CD8-positive, alpha-beta memory T cell (primary cell): ENCODE data around the gene CLSTN2. TPM values are rescaled to one million over a fixed set of nuclear protein-coding genes. Genes with fewer than 3 reads are reported as not detected.

ENCODE experiments used
- CTCF ChIA-PET: fragments of 350-600 bp; sonication (Branson Sonifier 250); formaldehyde crosslinking; loops from one replicate; lab custom pipeline; 2021; ENCODE audit warnings: antibody characterized with exemption; lab: Charles Lee
- POLR2A ChIA-PET: fragments of 350-600 bp; sonication (Branson Sonifier 250); formaldehyde crosslinking; loops from one replicate; lab custom pipeline; 2021; ENCODE audit warnings: antibody characterized with exemption; lab: Charles Lee
- DNase-seq, 5 donors: peaks; one replicate each; pipeline versions ENCODE4 v3.0.0 to v3.0.0-alpha.2; 2020 to 2022; ENCODE audit warnings: mixed read lengths in 1 of 5
- H3K27ac ChIP-seq: one replicate; pipeline ENCODE4 v1.7.0; 2013; ENCODE audit warnings: low read depth, mild to moderate bottlenecking, low read length, moderate library complexity
- H3K27me3 ChIP-seq: 2 replicates; pipeline ENCODE4 v1.7.0; 2013; ENCODE audit warnings: low read length, mild to moderate bottlenecking; ENCODE audit not compliant: insufficient read depth, poor library complexity, severe bottlenecking
- H3K36me3 ChIP-seq: 2 replicates; pipeline ENCODE4 v1.7.0; 2013; ENCODE audit warnings: mild to moderate bottlenecking, low read length, moderate library complexity; ENCODE audit not compliant: insufficient read depth
- H3K4me1 ChIP-seq: 2 replicates; pipeline ENCODE4 v1.7.0; 2013; ENCODE audit warnings: mild to moderate bottlenecking, low read length, moderate library complexity; ENCODE audit not compliant: insufficient read depth
- H3K4me3 ChIP-seq: 2 replicates; pipeline ENCODE4 v1.7.0; 2013; ENCODE audit warnings: mild to moderate bottlenecking, low read length
- H3K9me3 ChIP-seq: 2 replicates; pipeline ENCODE4 v1.7.0; 2013; ENCODE audit warnings: mild to moderate bottlenecking, low read length
- H3K27ac Mint-ChIP-seq, 8 donors: one replicate each; pipeline ENCODE4 v1.8.0; 2020 to 2021; ENCODE audit warnings: mixed read lengths in 8 of 8, mild to moderate bottlenecking in 6 of 8, inconsistent platforms in 3 of 8, moderate library complexity in 3 of 8
- H3K27me3 Mint-ChIP-seq, 2 donors: one replicate each; pipeline ENCODE4 v1.8.0; 2020 to 2021; ENCODE audit warnings: mixed read lengths in 2 of 2, mild to moderate bottlenecking in 1 of 2, moderate library complexity in 1 of 2
- H3K36me3 Mint-ChIP-seq, 3 donors: one replicate each; pipeline ENCODE4 v1.8.0; 2020 to 2021; ENCODE audit warnings: mixed read lengths in 3 of 3, inconsistent platforms in 1 of 3, mild to moderate bottlenecking in 1 of 3
- H3K4me1 Mint-ChIP-seq, 3 donors: one replicate each; pipeline ENCODE4 v1.8.0; 2020 to 2021; ENCODE audit warnings: mixed read lengths in 3 of 3, inconsistent platforms in 1 of 3, mild to moderate bottlenecking in 1 of 3
- H3K4me3 Mint-ChIP-seq, 7 donors: one replicate each; pipeline ENCODE4 v1.8.0; 2020 to 2021; ENCODE audit warnings: mixed read lengths in 7 of 7, mild to moderate bottlenecking in 6 of 7, moderate library complexity in 4 of 7, inconsistent platforms in 2 of 7
- H3K9me3 Mint-ChIP-seq, 5 donors: one replicate each; pipeline ENCODE4 v1.8.0; 2020 to 2022; ENCODE audit warnings: mixed read lengths in 5 of 5, mild to moderate bottlenecking in 3 of 5, moderate library complexity in 2 of 5, inconsistent platforms in 1 of 5
- polyA plus RNA-seq: library from polyadenylated mRNA; unstranded; fragments of 300-500 nt; fragmentation: Illumina TruSeq; gene quantifications from one replicate; pipeline ENCODE4 v1.2.3, GENCODE V29; 2021
- total RNA-seq, 2 experiments: library from RNA; stranded (reverse); gene quantifications; one replicate each; pipeline ENCODE4 v1.2.3, GENCODE V29; 2021

The CLSTN2 gene
- total and polyA plus RNA-seq, 3 experiments from 2014 or later = not detected

DNA sequence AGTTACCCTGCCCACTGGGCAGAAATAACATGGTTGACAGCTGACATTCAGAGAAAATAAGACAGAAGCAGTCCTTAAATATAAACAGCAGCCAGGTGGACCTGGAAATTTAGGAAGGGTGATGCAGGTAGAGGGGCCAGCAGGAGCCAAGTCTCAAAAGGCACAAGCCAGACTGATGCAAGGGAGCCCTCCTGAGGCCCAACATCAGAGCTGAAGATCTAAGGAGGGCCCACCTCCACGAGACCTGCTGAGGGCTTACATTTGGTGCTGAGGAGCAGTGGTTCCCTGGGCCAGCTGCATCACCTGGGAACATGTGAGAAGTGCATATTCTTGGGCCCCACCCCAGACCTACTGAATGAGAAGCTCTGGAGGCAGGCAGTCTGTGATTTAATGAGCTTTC lies 637.3 kb downstream of the CLSTN2 start:
- H3K9me3 Mint-ChIP-seq = no peaks in the 10 kb centered on the region
- H3K27ac Mint-ChIP-seq = no peak overlapping the region
- CTCF ChIA-PET = no interaction called here

DNA sequence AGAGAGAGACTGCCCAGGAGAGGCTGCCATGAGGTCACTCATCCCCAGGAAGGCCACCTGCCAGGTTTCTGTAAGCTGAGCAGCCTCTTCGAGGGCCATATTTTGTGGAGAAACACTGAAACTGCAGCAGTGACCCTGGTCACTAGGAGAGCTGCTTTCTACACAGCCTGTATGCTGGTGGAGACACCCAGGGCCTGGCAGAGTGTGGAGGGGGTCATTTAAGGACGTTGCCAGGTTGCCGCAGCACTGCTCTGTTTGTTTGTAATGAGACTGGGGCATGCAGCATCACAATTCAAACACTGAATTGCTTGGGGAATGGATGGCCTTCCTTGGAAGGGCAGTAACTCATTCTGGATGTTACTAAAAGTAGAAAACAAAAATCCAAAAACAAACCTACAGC lies 638.0 kb downstream of the CLSTN2 start:
- Mint-ChIP-seq H3K9me3 (no peaks in the 10 kb centered on the region), H3K36me3 (no peaks in the 10 kb centered on the region), H3K4me1 (no peaks in the 10 kb centered on the region), H3K4me3 (no peak overlapping the region), H3K27me3 (peaks cover 0 to 2% of the 10 kb centered on the region in 2 donors), H3K27ac (no peak overlapping the region)
- CTCF ChIA-PET = no interaction called here
- H3K4me3 ChIP-seq = no peak overlapping the region
- no peaks in the 10 kb centered on the region for H3K9me3 ChIP-seq
- no peaks in the 10 kb centered on the region for H3K4me1 ChIP-seq
- no peak overlapping the region for H3K27ac ChIP-seq
- no peaks in the 10 kb centered on the region for H3K27me3 ChIP-seq
- no peak for DNase-seq
- POLR2A ChIA-PET = no interaction called here
- H3K36me3 ChIP-seq = no peaks in the 10 kb centered on the region

More for the DNA sequence above, 637.3 kb downstream of the CLSTN2 start:
- Histone ChIP-seq H3K27ac (no peak overlapping the region), H3K4me1 (no peaks in the 10 kb centered on the region), H3K27me3 (no peaks in the 10 kb centered on the region), H3K36me3 (no peaks in the 10 kb centered on the region), H3K4me3 (no peak overlapping the region), H3K9me3 (no peaks in the 10 kb centered on the region)
- Mint-ChIP-seq H3K4me3 (no peak overlapping the region), H3K4me1 (no peaks in the 10 kb centered on the region), H3K36me3 (no peaks in the 10 kb centered on the region), H3K27me3 (peaks cover 0 to 2% of the 10 kb centered on the region in 2 donors)
- POLR2A ChIA-PET = no interaction called here
- no peak for DNase-seq

DNA sequence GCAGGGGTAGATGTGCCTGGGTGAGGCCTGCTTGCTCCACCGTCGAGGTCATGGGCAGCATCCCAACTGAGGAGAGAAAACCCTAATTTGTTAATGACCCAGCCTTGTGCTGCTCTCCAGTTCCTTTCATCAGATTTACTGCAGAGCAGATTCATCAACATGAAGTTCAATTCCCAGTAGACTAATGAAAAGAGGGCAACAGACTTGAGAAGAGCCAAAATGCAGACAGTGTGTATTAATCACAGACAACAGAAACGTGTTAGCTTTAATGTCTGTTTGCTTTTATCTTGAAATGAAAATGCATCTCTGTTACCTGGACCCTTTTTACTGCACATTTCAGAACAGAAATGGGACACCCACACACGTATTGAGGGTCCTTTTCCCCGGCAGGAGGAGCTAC lies 639.4 kb downstream of the CLSTN2 start:
- Mint-ChIP-seq H3K27me3 (peaks cover 0 to 2% of the 10 kb centered on the region in 2 donors), H3K4me1 (no peaks in the 10 kb centered on the region), H3K9me3 (no peaks in the 10 kb centered on the region), H3K27ac (peak overlapping the region in 1 of 8 donors; percentile 47), H3K36me3 (no peaks in the 10 kb centered on the region), H3K4me3 (no peak overlapping the region)
- POLR2A ChIA-PET = no interaction called here
- Histone ChIP-seq H3K4me1 (no peaks in the 10 kb centered on the region), H3K27me3 (no peaks in the 10 kb centered on the region), H3K36me3 (no peaks in the 10 kb centered on the region), H3K9me3 (no peaks in the 10 kb centered on the region), H3K4me3 (no peak overlapping the region), H3K27ac (no peak overlapping the region)
- DNase-seq = no peak
- CTCF ChIA-PET = no interaction called here

DNA sequence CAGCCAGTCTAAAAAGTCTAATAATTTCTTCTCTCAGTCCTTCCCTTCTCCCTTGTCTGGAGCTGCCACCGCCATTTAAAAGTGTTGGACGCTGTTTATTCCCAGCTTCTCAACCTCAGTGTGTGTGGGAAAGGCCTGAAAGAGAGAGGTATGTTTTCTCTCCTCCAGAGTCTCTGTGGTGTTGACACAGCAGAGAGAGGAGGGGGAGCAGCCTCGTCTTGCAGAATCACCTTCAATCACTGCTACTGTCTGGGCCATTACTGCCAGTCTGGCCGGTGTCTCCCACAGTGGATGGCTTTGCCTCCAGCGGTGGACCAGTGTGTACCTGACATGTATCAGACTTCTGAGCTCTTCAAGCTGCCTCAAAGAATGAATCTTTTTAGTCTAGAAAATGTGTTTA lies 641.5 kb downstream of the CLSTN2 start:
- ChIA-PET POLR2A (no interaction called here), CTCF (no interaction called here)
- H3K27me3 ChIP-seq = no peaks in the 10 kb centered on the region
- Mint-ChIP-seq H3K36me3 (no peaks in the 10 kb centered on the region), H3K27ac (no peak overlapping the region), H3K27me3 (peaks cover 1 to 3% of the 10 kb centered on the region in 2 donors), H3K4me3 (no peak overlapping the region), H3K4me1 (no peaks in the 10 kb centered on the region), H3K9me3 (no peaks in the 10 kb centered on the region)
- H3K36me3 ChIP-seq = no peaks in the 10 kb centered on the region
- no peaks in the 10 kb centered on the region for H3K4me1 ChIP-seq
- no peak overlapping the region for H3K4me3 ChIP-seq
- no peaks in the 10 kb centered on the region for H3K9me3 ChIP-seq
- DNase-seq = no peak
- H3K27ac ChIP-seq = no peak overlapping the region

DNA sequence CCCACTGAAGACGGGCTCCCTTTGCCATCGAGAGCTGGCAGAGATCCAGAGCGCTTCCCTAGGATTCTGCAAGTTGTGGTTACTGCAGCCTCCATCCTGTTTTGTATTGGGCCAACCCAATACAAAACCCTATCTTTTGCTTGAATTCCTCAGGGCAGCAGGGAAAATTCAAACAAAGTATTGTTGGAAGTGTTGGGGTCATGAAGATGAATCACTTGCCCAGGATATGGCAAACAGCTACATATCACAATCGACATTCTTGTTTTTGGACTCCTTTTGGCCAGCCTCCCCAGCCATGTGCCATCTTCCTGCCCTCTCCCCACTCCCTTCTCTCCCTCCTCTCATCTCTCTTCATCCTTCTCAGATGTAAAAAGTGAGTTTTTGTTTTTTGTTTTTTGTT lies 642.9 kb downstream of the CLSTN2 start:
- Histone ChIP-seq H3K9me3 (no peaks in the 10 kb centered on the region), H3K27ac (no peak overlapping the region), H3K36me3 (no peaks in the 10 kb centered on the region), H3K27me3 (no peaks in the 10 kb centered on the region), H3K4me3 (no peak overlapping the region), H3K4me1 (no peaks in the 10 kb centered on the region)
- Mint-ChIP-seq H3K27me3 (peaks cover 2 to 3% of the 10 kb centered on the region in 2 donors), H3K4me3 (no peak overlapping the region), H3K9me3 (no peaks in the 10 kb centered on the region), H3K36me3 (no peaks in the 10 kb centered on the region), H3K27ac (no peak overlapping the region), H3K4me1 (no peaks in the 10 kb centered on the region)
- ChIA-PET CTCF (no interaction called here), POLR2A (no interaction called here)
- no peak for DNase-seq

DNA sequence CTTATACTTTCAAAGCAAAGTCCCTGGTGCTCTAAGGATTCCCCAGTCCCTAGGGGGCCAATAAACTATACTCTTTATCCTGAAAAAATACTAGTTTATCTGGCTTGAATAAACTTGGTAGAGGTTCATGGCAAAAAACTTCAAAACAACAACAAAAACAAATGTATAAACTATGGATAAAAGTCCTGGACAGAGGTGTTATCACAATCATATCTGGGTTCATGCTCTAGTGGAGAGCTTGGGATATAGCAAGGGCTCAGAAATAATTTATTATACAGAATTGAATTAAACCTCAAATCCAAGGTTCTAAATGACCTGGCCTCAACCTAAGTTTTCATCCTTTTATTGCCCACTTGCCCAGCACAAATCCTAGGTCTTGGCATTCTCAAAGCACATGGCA lies 644.3 kb downstream of the CLSTN2 start:
- no peak overlapping the region for H3K27ac Mint-ChIP-seq
- H3K27me3 ChIP-seq = no peaks in the 10 kb centered on the region
- H3K36me3 Mint-ChIP-seq = no peaks in the 10 kb centered on the region
- DNase-seq = no peak
- ChIA-PET CTCF (no interaction called here), POLR2A (no interaction called here)
- H3K27me3 Mint-ChIP-seq = peaks cover 3% of the 10 kb centered on the region in 2 donors
- H3K9me3 ChIP-seq = no peaks in the 10 kb centered on the region
- H3K4me3 ChIP-seq = no peak overlapping the region
- no peaks in the 10 kb centered on the region for H3K4me1 ChIP-seq
- H3K36me3 ChIP-seq = no peaks in the 10 kb centered on the region
- H3K4me1 Mint-ChIP-seq = no peaks in the 10 kb centered on the region
- no peak overlapping the region for H3K4me3 Mint-ChIP-seq
- no peak overlapping the region for H3K27ac ChIP-seq
- no peaks in the 10 kb centered on the region for H3K9me3 Mint-ChIP-seq

DNA sequence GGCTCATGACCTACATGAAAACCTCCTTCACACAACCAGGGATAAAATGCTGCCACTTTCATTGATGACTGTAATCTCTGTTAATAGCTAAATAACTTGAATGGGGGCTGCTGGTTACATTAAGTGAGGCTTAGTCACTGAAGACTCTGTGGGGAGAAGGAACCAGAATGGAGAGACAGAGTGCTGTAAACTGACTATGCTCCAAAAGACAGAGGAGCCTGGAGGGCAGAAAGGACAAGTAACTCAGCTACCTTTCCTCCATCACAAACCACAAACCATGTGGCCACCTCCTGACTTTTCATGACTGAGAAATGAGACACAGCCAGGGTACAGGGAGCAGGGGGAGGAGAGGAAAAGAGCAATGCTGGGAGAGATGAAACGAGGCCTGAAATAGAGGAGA lies 645.8 kb downstream of the CLSTN2 start:
- Histone ChIP-seq H3K36me3 (no peaks in the 10 kb centered on the region), H3K4me1 (no peaks in the 10 kb centered on the region), H3K27me3 (no peaks in the 10 kb centered on the region), H3K27ac (no peak overlapping the region), H3K9me3 (no peaks in the 10 kb centered on the region), H3K4me3 (no peak overlapping the region)
- Mint-ChIP-seq H3K4me3 (no peak overlapping the region), H3K36me3 (no peaks in the 10 kb centered on the region), H3K9me3 (no peaks in the 10 kb centered on the region), H3K27me3 (peaks cover 3% of the 10 kb centered on the region in 2 donors), H3K4me1 (no peaks in the 10 kb centered on the region), H3K27ac (no peak overlapping the region)
- CTCF ChIA-PET = no interaction called here
- no peak for DNase-seq
- POLR2A ChIA-PET = no interaction called here

DNA sequence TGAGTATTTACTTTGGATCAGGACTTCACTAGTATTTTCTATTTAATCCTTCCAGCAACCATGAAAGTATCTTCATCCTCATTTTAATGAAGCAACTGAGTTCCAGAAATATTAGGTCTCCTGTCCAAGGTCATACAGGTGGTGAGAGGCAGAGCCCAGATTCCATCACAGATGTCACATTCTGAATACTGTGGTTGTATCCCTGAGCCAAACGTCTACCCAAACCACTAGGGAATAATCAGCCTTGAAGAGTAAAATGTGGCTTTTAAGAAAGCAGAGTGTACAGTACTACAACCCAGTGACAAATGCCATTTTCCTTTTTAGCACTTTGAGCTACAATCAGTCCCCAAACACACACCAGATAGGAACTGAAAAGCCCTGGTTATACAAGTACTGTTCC lies 649.6 kb downstream of the CLSTN2 start:
- Mint-ChIP-seq H3K4me3 (no peak overlapping the region), H3K27ac (no peak overlapping the region), H3K9me3 (peaks cover 0 to 1% (median 0%) of the 10 kb centered on the region in 5 donors), H3K36me3 (no peaks in the 10 kb centered on the region), H3K27me3 (peaks cover 5 to 12% of the 10 kb centered on the region in 2 donors), H3K4me1 (no peaks in the 10 kb centered on the region)
- H3K27ac ChIP-seq = no peak overlapping the region
- no peaks in the 10 kb centered on the region for H3K4me1 ChIP-seq
- no peaks in the 10 kb centered on the region for H3K9me3 ChIP-seq
- no peak overlapping the region for H3K4me3 ChIP-seq
- POLR2A ChIA-PET = no interaction called here
- H3K36me3 ChIP-seq = no peaks in the 10 kb centered on the region
- CTCF ChIA-PET = no interaction called here
- DNase-seq = no peak
- no peaks in the 10 kb centered on the region for H3K27me3 ChIP-seq

DNA sequence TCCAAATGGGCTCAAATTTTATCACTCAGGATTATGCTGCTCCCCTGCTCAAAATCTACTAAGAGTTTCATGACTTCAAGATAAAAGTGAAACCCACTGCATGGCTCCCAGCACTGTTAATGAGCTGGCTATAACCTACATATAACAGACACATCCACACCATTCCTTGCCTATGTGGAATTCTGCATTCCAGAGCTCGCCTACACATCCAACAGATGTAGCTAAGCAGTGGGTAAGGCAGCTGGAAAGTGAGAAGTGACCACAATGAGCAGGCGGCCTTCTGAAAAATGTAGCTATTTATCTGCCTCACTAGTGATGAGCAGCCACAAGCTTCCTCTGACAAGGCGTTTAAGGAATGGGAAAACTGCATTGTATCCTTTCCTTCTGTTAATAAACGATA lies 650.8 kb downstream of the CLSTN2 start:
- H3K27ac Mint-ChIP-seq = no peak overlapping the region
- peaks cover 0 to 1% (median 0%) of the 10 kb centered on the region in 5 donors for H3K9me3 Mint-ChIP-seq
- no peaks in the 10 kb centered on the region for H3K36me3 Mint-ChIP-seq
- H3K27me3 ChIP-seq = no peaks in the 10 kb centered on the region
- H3K4me3 ChIP-seq = no peak overlapping the region
- no peak overlapping the region for H3K27ac ChIP-seq
- no peak for DNase-seq
- no peaks in the 10 kb centered on the region for H3K4me1 Mint-ChIP-seq
- no peaks in the 10 kb centered on the region for H3K36me3 ChIP-seq
- H3K27me3 Mint-ChIP-seq = peaks cover 5 to 9% of the 10 kb centered on the region in 2 donors
- no peaks in the 10 kb centered on the region for H3K9me3 ChIP-seq
- no peaks in the 10 kb centered on the region for H3K4me1 ChIP-seq
- no peak overlapping the region for H3K4me3 Mint-ChIP-seq
- CTCF ChIA-PET = no interaction called here
- POLR2A ChIA-PET = no interaction called here
